Measurements from ENCODE around the gene LENG9. TPM values are rescaled to one million over a fixed set of nuclear protein-coding genes. Genes with fewer than 3 reads are reported as not detected.
A peak's percentile ranks its signal among the peaks of the same experiment; 100 is the strongest.

The LENG9 gene
- total RNA-seq, 2 experiments from 2014 or later = 1.8 to 6.0 TPM

DNA sequence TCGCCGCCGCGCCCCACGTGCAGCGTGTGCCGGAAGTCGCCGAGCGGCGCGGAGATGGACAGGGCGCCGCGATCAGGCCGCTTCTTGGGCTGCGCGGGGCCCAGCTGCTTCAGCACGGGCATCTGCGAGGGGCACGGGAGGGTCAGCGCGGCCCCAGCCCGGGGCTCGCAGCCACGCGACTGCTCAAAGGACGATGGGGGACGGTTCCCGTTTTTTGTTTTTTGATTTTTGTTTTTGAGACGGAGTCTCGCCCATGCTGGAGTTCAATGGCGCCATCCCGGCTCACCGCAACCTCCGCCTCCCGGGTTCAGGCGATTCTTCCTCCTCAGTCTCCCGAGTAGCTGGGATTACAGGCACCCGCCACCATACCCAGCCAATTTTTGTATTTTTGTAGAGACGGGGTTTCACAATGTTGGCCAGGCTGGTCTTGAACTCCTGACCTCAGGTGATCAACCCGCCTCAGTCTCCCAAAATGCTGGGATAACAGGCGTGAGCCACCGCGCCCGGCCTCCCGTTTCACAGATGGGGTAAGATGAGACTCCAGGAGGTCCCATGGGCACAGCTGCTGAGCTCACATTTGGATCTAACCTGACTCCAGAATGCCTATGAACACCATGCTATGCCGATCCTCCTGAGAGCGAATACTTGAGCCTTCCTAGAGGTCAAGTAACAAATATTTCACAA lies 2.0 kb upstream of the LENG9 start:
- ChIA-PET CTCF (ENCODE audit: unreplicated experiment) (no interaction called here), POLR2A (no interaction called here)
- H3K36me3 ChIP-seq (ENCODE audit: insufficient read depth, low read length) = peaks cover 22% of the 10 kb centered on the region
- H2AFZ ChIP-seq (ENCODE audit: low read length) = no peak overlapping the region
- intact Hi-C loops (cut with micrococcal nuclease; ENCODE audit: unreplicated experiment) = no loop called here
- H3K9me2 ChIP-seq (ENCODE audit: insufficient read depth, low read length) = no peaks in the 10 kb centered on the region
- BruUV-seq (replicated peaks) = no TSS peak
- H3K4me3 ChIP-seq (ENCODE audit: low read depth, low read length, poor library complexity, severe bottlenecking) = no peak overlapping the region
- H3K79me2 ChIP-seq (ENCODE audit: insufficient read depth, low read depth, low read length) = no peaks in the 10 kb centered on the region
- H4K20me1 ChIP-seq (ENCODE audit: insufficient read depth, low read length) = no peaks in the 10 kb centered on the region; the same call in 1 of the 2 replicates
- no peaks in the 10 kb centered on the region for H3K9me3 ChIP-seq (ENCODE audit: low read length)
- no peak overlapping the region for H3K27ac ChIP-seq (ENCODE audit: low read depth, low read length, poor library complexity, severe bottlenecking)
- H3K4me1 ChIP-seq (ENCODE audit: insufficient read depth, low read length, poor library complexity, severe bottlenecking) = peaks cover 20% of the 10 kb centered on the region
- DNase-seq (ENCODE audit: low spot score) = no peak
- no peak overlapping the region for H3K4me2 ChIP-seq (ENCODE audit: low read length)
- TF ChIP-seq, protein P1, sequence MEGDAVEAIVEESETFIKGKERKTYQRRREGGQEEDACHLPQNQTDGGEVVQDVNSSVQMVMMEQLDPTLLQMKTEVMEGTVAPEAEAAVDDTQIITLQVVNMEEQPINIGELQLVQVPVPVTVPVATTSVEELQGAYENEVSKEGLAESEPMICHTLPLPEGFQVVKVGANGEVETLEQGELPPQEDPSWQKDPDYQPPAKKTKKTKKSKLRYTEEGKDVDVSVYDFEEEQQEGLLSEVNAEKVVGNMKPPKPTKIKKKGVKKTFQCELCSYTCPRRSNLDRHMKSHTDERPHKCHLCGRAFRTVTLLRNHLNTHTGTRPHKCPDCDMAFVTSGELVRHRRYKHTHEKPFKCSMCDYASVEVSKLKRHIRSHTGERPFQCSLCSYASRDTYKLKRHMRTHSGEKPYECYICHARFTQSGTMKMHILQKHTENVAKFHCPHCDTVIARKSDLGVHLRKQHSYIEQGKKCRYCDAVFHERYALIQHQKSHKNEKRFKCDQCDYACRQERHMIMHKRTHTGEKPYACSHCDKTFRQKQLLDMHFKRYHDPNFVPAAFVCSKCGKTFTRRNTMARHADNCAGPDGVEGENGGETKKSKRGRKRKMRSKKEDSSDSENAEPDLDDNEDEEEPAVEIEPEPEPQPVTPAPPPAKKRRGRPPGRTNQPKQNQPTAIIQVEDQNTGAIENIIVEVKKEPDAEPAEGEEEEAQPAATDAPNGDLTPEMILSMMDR (conservative IDR thresholded peaks at IDR 0.05; ENCODE audit: low read length) = no peak
- TF ChIP-seq EZH2phosphoT487 (IDR thresholded peaks at IDR 0.05; ENCODE audit: borderline replicate concordance, low read depth, low read length) = no peak

DNA sequence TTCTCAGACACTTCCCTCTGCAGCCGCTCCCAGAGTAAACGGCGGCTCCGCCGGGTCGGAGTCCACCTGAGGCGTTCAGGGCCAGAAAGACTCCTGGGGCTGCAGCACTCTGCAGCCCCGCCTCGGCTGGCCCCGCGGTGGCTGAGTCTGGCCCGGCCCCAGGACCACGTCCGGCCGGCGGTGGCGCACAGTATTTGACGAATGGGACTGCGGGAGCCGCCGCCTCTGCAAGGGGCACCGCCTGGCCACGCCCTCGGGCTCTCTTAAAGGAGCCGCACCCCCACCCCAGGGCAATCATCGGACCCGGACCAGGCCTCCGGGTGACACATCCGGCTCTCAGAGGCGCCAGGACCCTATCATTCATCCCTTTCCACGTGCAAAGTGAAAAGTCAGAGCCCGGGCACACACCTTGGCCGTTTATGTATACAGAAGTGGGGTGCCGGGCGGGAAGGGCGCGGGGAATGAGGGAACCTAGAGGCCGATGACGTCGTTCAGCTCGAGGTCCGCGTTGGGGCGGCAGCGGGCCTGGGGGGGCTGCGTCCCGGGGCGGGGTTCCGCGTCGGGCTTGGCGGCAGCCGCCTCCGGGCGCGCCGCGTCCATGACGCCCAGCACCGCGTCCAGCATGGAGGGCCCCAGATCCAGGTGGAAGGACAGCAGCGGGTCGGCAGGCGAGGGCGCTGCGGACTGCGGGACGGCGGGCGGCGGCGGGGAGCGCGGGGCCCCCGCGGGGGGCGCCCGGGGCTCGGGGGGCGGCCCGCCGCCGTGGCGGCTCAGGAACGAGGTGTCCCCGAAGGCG lies 1.2 kb upstream of the LENG9 start:
- no peaks in the 10 kb centered on the region for H3K79me2 ChIP-seq (ENCODE audit: insufficient read depth, low read depth, low read length)
- peak overlapping the region; percentile 76 for H3K4me3 ChIP-seq (ENCODE audit: low read depth, low read length, poor library complexity, severe bottlenecking)
- peaks cover 20% of the 10 kb centered on the region for H3K4me1 ChIP-seq (ENCODE audit: insufficient read depth, low read length, poor library complexity, severe bottlenecking)
- peaks cover 27% of the 10 kb centered on the region for H3K36me3 ChIP-seq (ENCODE audit: insufficient read depth, low read length)
- peak overlapping the region; percentile 84 for H2AFZ ChIP-seq (ENCODE audit: low read length)
- H3K27ac ChIP-seq (ENCODE audit: low read depth, low read length, poor library complexity, severe bottlenecking) = peak overlapping the region; percentile 92
- no TSS peak for BruUV-seq (replicated peaks)
- no peaks in the 10 kb centered on the region for H3K9me3 ChIP-seq (ENCODE audit: low read length)
- no peaks in the 10 kb centered on the region for H3K9me2 ChIP-seq (ENCODE audit: insufficient read depth, low read length)
- intact Hi-C loops (cut with micrococcal nuclease; ENCODE audit: unreplicated experiment) = loop anchor here (1.0 kb wide), 1 partner anchor 16 kb away; the partner anchor contains the start of gene LENG8
- ChIA-PET POLR2A (no interaction called here), CTCF (ENCODE audit: unreplicated experiment) (no interaction called here)
- H3K4me2 ChIP-seq (ENCODE audit: low read length) = peak overlapping the region; percentile 88
- TF ChIP-seq, protein P1 (conservative IDR thresholded peaks at IDR 0.05; ENCODE audit: low read length) = 0 out of 2 replicates have a peak, but pooled peaks have one; percentile 22
- no peak for TF ChIP-seq EZH2phosphoT487 (IDR thresholded peaks at IDR 0.05; ENCODE audit: borderline replicate concordance, low read depth, low read length)
- DNase-seq (ENCODE audit: low spot score) = peak; percentile 94
- H4K20me1 ChIP-seq (ENCODE audit: insufficient read depth, low read length) = no peaks in the 10 kb centered on the region; the same call in 1 of the 2 replicates
